ENCODE results near the gene AHSA1. TPM values are rescaled to one million over a fixed set of nuclear protein-coding genes. Genes with fewer than 3 reads are reported as not detected.

Gene AHSA1
- total RNA-seq, 1 donor from 2014 or later = 85.7 TPM

- H3K27me3 Mint-ChIP-seq (ENCODE audit: low read depth) = no peaks in the 10 kb centered on the region
- no peak overlapping the region for H3K4me3 Mint-ChIP-seq (ENCODE audit: unreplicated experiment)
- DNase-seq (ENCODE audit: low spot score) = no peak
- H3K27ac Mint-ChIP-seq (ENCODE audit: unreplicated experiment) = no peak overlapping the region
- peaks cover 23% of the 10 kb centered on the region for H3K36me3 Mint-ChIP-seq (ENCODE audit: low read depth)
- H3K9me3 Mint-ChIP-seq (ENCODE audit: low read depth) = no peaks in the 10 kb centered on the region
- H3K4me1 Mint-ChIP-seq (ENCODE audit: low read depth) = no peaks in the 10 kb centered on the region
- no peak for TF ChIP-seq CTCF (IDR thresholded peaks at IDR 0.05)
These were observed 51.0 kb downstream of the AHSA1 start for GRCh38 chr14:77508876-77509275.

- no peaks in the 10 kb centered on the region for H3K27me3 Mint-ChIP-seq (ENCODE audit: low read depth)
- H3K9me3 Mint-ChIP-seq (ENCODE audit: low read depth) = no peaks in the 10 kb centered on the region
- H3K4me1 Mint-ChIP-seq (ENCODE audit: low read depth) = no peaks in the 10 kb centered on the region
- no peak overlapping the region for H3K4me3 Mint-ChIP-seq (ENCODE audit: unreplicated experiment)
- peaks cover 23% of the 10 kb centered on the region for H3K36me3 Mint-ChIP-seq (ENCODE audit: low read depth)
- H3K27ac Mint-ChIP-seq (ENCODE audit: unreplicated experiment) = no peak overlapping the region
- DNase-seq (ENCODE audit: low spot score) = no peak
- no peak for TF ChIP-seq CTCF (IDR thresholded peaks at IDR 0.05)
These were observed 51.5 kb downstream of the AHSA1 start for GRCh38 chr14:77509366-77509765.

- no peaks in the 10 kb centered on the region for H3K9me3 Mint-ChIP-seq (ENCODE audit: low read depth)
- no peaks in the 10 kb centered on the region for H3K27me3 Mint-ChIP-seq (ENCODE audit: low read depth)
- no peak overlapping the region for H3K4me3 Mint-ChIP-seq (ENCODE audit: unreplicated experiment)
- DNase-seq (ENCODE audit: low spot score) = no peak
- no peak overlapping the region for H3K27ac Mint-ChIP-seq (ENCODE audit: unreplicated experiment)
- no peaks in the 10 kb centered on the region for H3K4me1 Mint-ChIP-seq (ENCODE audit: low read depth)
- H3K36me3 Mint-ChIP-seq (ENCODE audit: low read depth) = peaks cover 26% of the 10 kb centered on the region
- TF ChIP-seq CTCF (IDR thresholded peaks at IDR 0.05) = no peak
These were observed 53.7 kb downstream of the AHSA1 start for GRCh38 chr14:77511486-77512162.

GRCh38 chr14:77516126-77516525 lies 58.2 kb downstream of the AHSA1 start:
- TF ChIP-seq CTCF (IDR thresholded peaks at IDR 0.05) = no peak
- Mint-ChIP-seq H3K27ac (ENCODE audit: unreplicated experiment) (no peak overlapping the region), H3K27me3 (ENCODE audit: low read depth) (no peaks in the 10 kb centered on the region), H3K36me3 (ENCODE audit: low read depth) (peaks cover 33% of the 10 kb centered on the region), H3K4me1 (ENCODE audit: low read depth) (no peaks in the 10 kb centered on the region), H3K9me3 (ENCODE audit: low read depth) (no peaks in the 10 kb centered on the region), H3K4me3 (ENCODE audit: unreplicated experiment) (no peak overlapping the region)
- no peak for DNase-seq (ENCODE audit: low spot score)

Other genes with a start within 250 kb of the AHSA1 start
- gene NGB, start 186.9 kb upstream of the AHSA1 start, total RNA-seq = not detected in 3 replicates
- 30.1 to 45.1 TPM (median 34.7 TPM) in 3 replicates for gene POMT2, start 137.2 kb upstream of the AHSA1 start, total RNA-seq
- gene GSTZ1, start 137.1 kb upstream of the AHSA1 start, total RNA-seq = 9.8 to 14.1 TPM (median 12.5 TPM) in 3 replicates
- 10.3 to 12.5 TPM (median 10.4 TPM) in 3 replicates for gene TMED8, start 81.0 kb upstream of the AHSA1 start, total RNA-seq
- gene SAMD15, start 80.7 kb upstream of the AHSA1 start, total RNA-seq = 1.2 to 3.3 TPM (median 1.4 TPM) in 3 replicates
- gene NOXRED1, start 34.6 kb upstream of the AHSA1 start, total RNA-seq = 0.18 to 0.37 TPM (median 0.27 TPM) in 3 replicates
- 21.2 to 24.3 TPM (median 21.9 TPM) in 3 replicates for gene VIPAS39, start 492 bp upstream of the AHSA1 start, total RNA-seq
- gene ISM2, start 40.7 kb downstream of the AHSA1 start, total RNA-seq = 0.20 to 0.26 TPM in 2 of 3 replicates, not detected in the other
- 25.3 to 30.1 TPM (median 29.1 TPM) in 3 replicates for gene SPTLC2, start 158.5 kb downstream of the AHSA1 start, total RNA-seq
- 7.6 to 12.7 TPM (median 8.3 TPM) in 3 replicates for gene ALKBH1, start 249.9 kb downstream of the AHSA1 start, total RNA-seq